BLaER1 (cell line): ENCODE results near the gene RYR1.

Source experiments
- H3K27ac ChIP-seq: shearing (Covaris generic); formaldehyde crosslinking; 2 replicates; pipeline ENCODE4 v1.8.1; 2022
- H3K27me3 ChIP-seq: shearing (Covaris generic); formaldehyde crosslinking; 2 replicates; pipeline ENCODE4 v1.8.1; 2022
- H3K36me3 ChIP-seq: shearing (Covaris generic); formaldehyde crosslinking; 2 replicates; pipeline ENCODE4 v1.8.1; 2022
- H3K4me1 ChIP-seq: shearing (Covaris generic); formaldehyde crosslinking; 2 replicates; pipeline ENCODE4 v1.8.1; 2022
- H3K4me2 ChIP-seq: shearing (Covaris generic); formaldehyde crosslinking; 2 replicates; pipeline ENCODE4 v1.8.1; 2022
- H3K4me3 ChIP-seq: shearing (Covaris generic); formaldehyde crosslinking; 2 replicates; pipeline ENCODE4 v1.8.1; 2022
- H3K9ac ChIP-seq: shearing (Covaris generic); formaldehyde crosslinking; 2 replicates; pipeline ENCODE4 v1.8.1; 2022
- H3K9me3 ChIP-seq: shearing (Covaris generic); formaldehyde crosslinking; 2 replicates; pipeline ENCODE4 v1.8.1; 2022
- H4K20me1 ChIP-seq: shearing (Covaris generic); formaldehyde crosslinking; 2 replicates; pipeline ENCODE4 v1.8.1; 2022
- Cebpa-rat ChIP-seq: shearing (Covaris generic); IDR thresholded peaks from 2 replicates; pipeline ENCODE4 v1.8.1; 2022

Gene RYR1

GRCh38 chr19:38441657-38442348, 8.3 kb downstream of the RYR1 start:
- Histone ChIP-seq H3K27ac (no peak overlapping the region), H3K4me3 (no peak overlapping the region), H3K36me3 (no peaks in the 10 kb centered on the region), H3K4me2 (no peak overlapping the region), H3K27me3 (no peaks in the 10 kb centered on the region), H3K4me1 (peaks cover 4% of the 10 kb centered on the region; the same call in 1 of the 2 replicates), H3K9ac (no peak overlapping the region), H4K20me1 (no peaks in the 10 kb centered on the region), H3K9me3 (no peaks in the 10 kb centered on the region)
- no peak for TF ChIP-seq Cebpa-rat

GRCh38 chr19:38442736-38443135, 9.2 kb downstream of the RYR1 start:
- H3K9ac ChIP-seq, result no peak overlapping the region
- H3K9me3 ChIP-seq, result no peaks in the 10 kb centered on the region
- no peaks in the 10 kb centered on the region for H3K4me1 ChIP-seq
- no peak for TF ChIP-seq Cebpa-rat
- no peak overlapping the region for H3K4me2 ChIP-seq
- no peaks in the 10 kb centered on the region for H3K27me3 ChIP-seq
- no peaks in the 10 kb centered on the region for H4K20me1 ChIP-seq
- no peak overlapping the region for H3K4me3 ChIP-seq
- H3K27ac ChIP-seq, result no peak overlapping the region
- no peaks in the 10 kb centered on the region for H3K36me3 ChIP-seq

- Histone ChIP-seq H3K4me3 (no peak overlapping the region), H3K36me3 (no peaks in the 10 kb centered on the region), H3K9ac (no peak overlapping the region), H4K20me1 (no peaks in the 10 kb centered on the region), H3K27me3 (no peaks in the 10 kb centered on the region), H3K27ac (no peak overlapping the region), H3K4me2 (no peak overlapping the region), H3K4me1 (no peaks in the 10 kb centered on the region), H3K9me3 (no peaks in the 10 kb centered on the region)
- no peak for TF ChIP-seq Cebpa-rat
Measured at GRCh38 chr19:38443458-38443999, 10.0 kb downstream of the RYR1 start.

- Histone ChIP-seq H3K9ac (no peak overlapping the region), H3K27me3 (no peaks in the 10 kb centered on the region), H3K27ac (no peak overlapping the region), H4K20me1 (no peaks in the 10 kb centered on the region), H3K4me1 (no peaks in the 10 kb centered on the region), H3K9me3 (no peaks in the 10 kb centered on the region), H3K36me3 (no peaks in the 10 kb centered on the region), H3K4me2 (no peak overlapping the region), H3K4me3 (no peak overlapping the region)
- no peak for TF ChIP-seq Cebpa-rat
Measured at GRCh38 chr19:38444026-38444425, 10.5 kb downstream of the RYR1 start.

- Histone ChIP-seq H3K4me2 (no peak overlapping the region), H3K27me3 (no peaks in the 10 kb centered on the region)
- no peak for TF ChIP-seq Cebpa-rat
Measured at GRCh38 chr19:38445362-38445761, 11.9 kb downstream of the RYR1 start.

GRCh38 chr19:38448225-38448624, 14.7 kb downstream of the RYR1 start:
- H3K27me3 ChIP-seq, result no peaks in the 10 kb centered on the region
- H3K27ac ChIP-seq, result no peak overlapping the region
- no peaks in the 10 kb centered on the region for H3K4me1 ChIP-seq
- H3K36me3 ChIP-seq, result no peaks in the 10 kb centered on the region
- no peak overlapping the region for H3K9ac ChIP-seq
- H3K4me3 ChIP-seq, result no peak overlapping the region
- TF ChIP-seq Cebpa-rat, result no peak
- H3K4me2 ChIP-seq, result no peak overlapping the region
- H3K9me3 ChIP-seq, result no peaks in the 10 kb centered on the region
- H4K20me1 ChIP-seq, result no peaks in the 10 kb centered on the region

More at GRCh38 chr19:38445362-38445761, 11.9 kb downstream of the RYR1 start:
- Histone ChIP-seq H3K36me3 (no peaks in the 10 kb centered on the region), H3K27ac (no peak overlapping the region), H3K4me1 (no peaks in the 10 kb centered on the region), H3K4me3 (no peak overlapping the region), H3K9ac (no peak overlapping the region), H4K20me1 (no peaks in the 10 kb centered on the region), H3K9me3 (no peaks in the 10 kb centered on the region)

- no peaks in the 10 kb centered on the region for H3K27me3 ChIP-seq
- H3K36me3 ChIP-seq, result no peaks in the 10 kb centered on the region
- no peak for TF ChIP-seq Cebpa-rat
- H3K4me1 ChIP-seq, result no peaks in the 10 kb centered on the region
- no peak overlapping the region for H3K4me3 ChIP-seq
- H4K20me1 ChIP-seq, result no peaks in the 10 kb centered on the region
- H3K27ac ChIP-seq, result no peak overlapping the region
- H3K4me2 ChIP-seq, result no peak overlapping the region
- H3K9me3 ChIP-seq, result no peaks in the 10 kb centered on the region
- no peak overlapping the region for H3K9ac ChIP-seq
Measured at GRCh38 chr19:38449518-38449917, 16.0 kb downstream of the RYR1 start.

- no peaks in the 10 kb centered on the region for H3K4me1 ChIP-seq
- H3K27me3 ChIP-seq, result no peaks in the 10 kb centered on the region
- H3K9me3 ChIP-seq, result no peaks in the 10 kb centered on the region
- no peaks in the 10 kb centered on the region for H4K20me1 ChIP-seq
- no peak overlapping the region for H3K27ac ChIP-seq
- no peak overlapping the region for H3K4me3 ChIP-seq
- no peak overlapping the region for H3K4me2 ChIP-seq
- no peak for TF ChIP-seq Cebpa-rat
- no peaks in the 10 kb centered on the region for H3K36me3 ChIP-seq
- no peak overlapping the region for H3K9ac ChIP-seq
Measured at GRCh38 chr19:38451036-38451435, 17.5 kb downstream of the RYR1 start.

GRCh38 chr19:38451629-38452028, 18.1 kb downstream of the RYR1 start:
- TF ChIP-seq Cebpa-rat, result no peak
- H3K4me1 ChIP-seq, result no peaks in the 10 kb centered on the region
- no peak overlapping the region for H3K9ac ChIP-seq
- no peaks in the 10 kb centered on the region for H3K36me3 ChIP-seq
- no peak overlapping the region for H3K27ac ChIP-seq
- H3K4me3 ChIP-seq, result no peak overlapping the region
- H3K27me3 ChIP-seq, result no peaks in the 10 kb centered on the region
- H3K9me3 ChIP-seq, result no peaks in the 10 kb centered on the region
- no peaks in the 10 kb centered on the region for H4K20me1 ChIP-seq
- H3K4me2 ChIP-seq, result no peak overlapping the region

GRCh38 chr19:38452430-38453366, 19.2 kb downstream of the RYR1 start:
- Histone ChIP-seq H3K27me3 (no peaks in the 10 kb centered on the region), H3K9me3 (no peaks in the 10 kb centered on the region), H3K4me2 (no peak overlapping the region), H3K27ac (no peak overlapping the region), H3K4me3 (no peak overlapping the region), H3K4me1 (no peaks in the 10 kb centered on the region), H3K36me3 (no peaks in the 10 kb centered on the region), H3K9ac (no peak overlapping the region), H4K20me1 (no peaks in the 10 kb centered on the region)
- no peak for TF ChIP-seq Cebpa-rat
